ENCODE data around the gene NKRF.

The NKRF gene

GRCh38 chrX:119605464-119606279 is 552 bp downstream of the NKRF start:
- peak; percentile 42 for DNase-seq
- Mint-ChIP-seq H3K27ac (peak overlapping the region; percentile 93), H3K4me1 (peaks cover 14% of the 10 kb centered on the region), H3K4me3 (peak overlapping the region; percentile 95), H3K9me3 (peaks cover 64% of the 10 kb centered on the region), H3K36me3 (ENCODE audit: low read depth) (peaks cover 5% of the 10 kb centered on the region), H3K27me3 (ENCODE audit: low read depth, poor library complexity) (peaks cover 29% of the 10 kb centered on the region)
- no peak for TF ChIP-seq CTCF (IDR thresholded peaks at IDR 0.05)

- H3K4me3 Mint-ChIP-seq = peak overlapping the region; percentile 95
- H3K36me3 Mint-ChIP-seq (ENCODE audit: low read depth) = peaks cover 5% of the 10 kb centered on the region
- TF ChIP-seq CTCF (IDR thresholded peaks at IDR 0.05) = no peak
- peak overlapping the region; percentile 85 for H3K27ac Mint-ChIP-seq
- H3K4me1 Mint-ChIP-seq = peaks cover 14% of the 10 kb centered on the region
- peaks cover 57% of the 10 kb centered on the region for H3K9me3 Mint-ChIP-seq
- DNase-seq = no peak
- H3K27me3 Mint-ChIP-seq (ENCODE audit: low read depth, poor library complexity) = peaks cover 27% of the 10 kb centered on the region
Observed at GRCh38 chrX:119604766-119605463, 1.3 kb downstream of the NKRF start.

- peaks cover 51% of the 10 kb centered on the region for H3K9me3 Mint-ChIP-seq
- no peak for DNase-seq
- no peak overlapping the region for H3K4me3 Mint-ChIP-seq
- peaks cover 14% of the 10 kb centered on the region for H3K4me1 Mint-ChIP-seq
- no peak for TF ChIP-seq CTCF (IDR thresholded peaks at IDR 0.05)
- peaks cover 15% of the 10 kb centered on the region for H3K27me3 Mint-ChIP-seq (ENCODE audit: low read depth, poor library complexity)
- peaks cover 11% of the 10 kb centered on the region for H3K36me3 Mint-ChIP-seq (ENCODE audit: low read depth)
- no peak overlapping the region for H3K27ac Mint-ChIP-seq
Observed at GRCh38 chrX:119602701-119603255, 3.4 kb downstream of the NKRF start.

GRCh38 chrX:119589810-119590209 is 16.4 kb downstream of the NKRF start:
- Mint-ChIP-seq H3K9me3 (peaks cover 41% of the 10 kb centered on the region), H3K27ac (no peak overlapping the region)

GRCh38 chrX:119583431-119584059 is 22.7 kb downstream of the NKRF start:
- H3K27me3 Mint-ChIP-seq (ENCODE audit: low read depth, poor library complexity) = no peaks in the 10 kb centered on the region
- TF ChIP-seq CTCF (IDR thresholded peaks at IDR 0.05) = no peak
- H3K4me1 Mint-ChIP-seq = no peaks in the 10 kb centered on the region
- peaks cover 5% of the 10 kb centered on the region for H3K36me3 Mint-ChIP-seq (ENCODE audit: low read depth)
- no peak for DNase-seq
- H3K27ac Mint-ChIP-seq = no peak overlapping the region
- H3K4me3 Mint-ChIP-seq = no peak overlapping the region
- H3K9me3 Mint-ChIP-seq = peaks cover 23% of the 10 kb centered on the region

More at GRCh38 chrX:119589810-119590209, 16.4 kb downstream of the NKRF start:
- Mint-ChIP-seq H3K27me3 (ENCODE audit: low read depth, poor library complexity) (peaks cover 4% of the 10 kb centered on the region), H3K36me3 (ENCODE audit: low read depth) (peaks cover 35% of the 10 kb centered on the region), H3K4me1 (no peaks in the 10 kb centered on the region), H3K4me3 (no peak overlapping the region)
- DNase-seq = no peak
- TF ChIP-seq CTCF (IDR thresholded peaks at IDR 0.05) = no peak

Data from nephron progenitor cell (in vitro differentiated cells).